ENCODE data around the gene MBLAC1.

The MBLAC1 gene

GRCh38 chr7:100176096-100177044 is 49.6 kb downstream of the MBLAC1 start:
- DNase-seq (ENCODE audit: low read depth in 1 of 2, low spot score in 1 of 2) = no peak
- in situ Hi-C loops (cut with HindIII; ENCODE audit: low pct_unique_long_range_greater_than_20kb, low sequenced_read_pairs) = no loop called here
- TF ChIP-seq JUND (IDR thresholded peaks at IDR 0.05; ENCODE audit: low read depth) = no peak

- in situ Hi-C loops (cut with HindIII; ENCODE audit: low pct_unique_long_range_greater_than_20kb, low sequenced_read_pairs) = no loop called here
- peak; percentile 81 to 95 for DNase-seq (ENCODE audit: low read depth in 1 of 2, low spot score in 1 of 2)
- no peak for TF ChIP-seq JUND (IDR thresholded peaks at IDR 0.05; ENCODE audit: low read depth)
Measured at GRCh38 chr7:100177045-100178001, 50.6 kb downstream of the MBLAC1 start, which contains the start of the genes GPC2 and STAG3. Gene GPC2 (minus strand): TSS chr7:100177381. CDS start chr7:100177199, 182 bp downstream. Gene STAG3 (plus strand): TSS chr7:100177918. CDS start chr7:100180557, 2,639 bp downstream.
